GM21367 (cell line): ENCODE data around the gene B4GAT1.
"Not testable (repeated sequence)": the region's sequence is repeated elsewhere in the genome, so short reads cannot be mapped to it uniquely, and the experiment has no call there.

Experiments used
- ATAC-seq: cut with Tn5 transposase; IDR thresholded peaks from one replicate; pipeline ENCODE4 v1.9.1; 2021; ENCODE audit not compliant: unreplicated experiment

B4GAT1 gene

GRCh38 chr11:66363805-66364535 lies 16.5 kb upstream of the B4GAT1 start:
- ATAC-seq = no peak

DNA sequence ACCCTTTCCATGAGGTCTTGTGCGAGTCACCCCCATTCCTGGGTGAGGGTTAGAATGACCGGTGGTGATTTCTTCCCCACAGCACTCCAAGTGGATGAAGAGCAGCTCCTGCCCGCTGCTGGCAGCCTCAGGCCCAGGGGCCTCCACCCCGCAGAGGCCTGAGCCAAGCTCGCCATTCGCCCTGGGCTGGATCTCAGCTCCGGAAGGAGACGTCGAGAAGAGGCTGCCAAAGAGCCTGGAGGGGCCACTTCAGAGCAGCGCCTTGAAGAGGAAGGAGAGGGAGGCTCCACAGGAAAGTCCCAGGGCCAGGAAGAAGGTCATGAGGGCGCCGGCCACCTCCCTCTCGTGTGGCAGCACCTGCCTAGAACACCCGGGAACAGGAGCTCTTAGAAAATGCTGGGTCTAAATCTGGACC lies 15.8 kb upstream of the B4GAT1 start:
- ATAC-seq = no peak

DNA sequence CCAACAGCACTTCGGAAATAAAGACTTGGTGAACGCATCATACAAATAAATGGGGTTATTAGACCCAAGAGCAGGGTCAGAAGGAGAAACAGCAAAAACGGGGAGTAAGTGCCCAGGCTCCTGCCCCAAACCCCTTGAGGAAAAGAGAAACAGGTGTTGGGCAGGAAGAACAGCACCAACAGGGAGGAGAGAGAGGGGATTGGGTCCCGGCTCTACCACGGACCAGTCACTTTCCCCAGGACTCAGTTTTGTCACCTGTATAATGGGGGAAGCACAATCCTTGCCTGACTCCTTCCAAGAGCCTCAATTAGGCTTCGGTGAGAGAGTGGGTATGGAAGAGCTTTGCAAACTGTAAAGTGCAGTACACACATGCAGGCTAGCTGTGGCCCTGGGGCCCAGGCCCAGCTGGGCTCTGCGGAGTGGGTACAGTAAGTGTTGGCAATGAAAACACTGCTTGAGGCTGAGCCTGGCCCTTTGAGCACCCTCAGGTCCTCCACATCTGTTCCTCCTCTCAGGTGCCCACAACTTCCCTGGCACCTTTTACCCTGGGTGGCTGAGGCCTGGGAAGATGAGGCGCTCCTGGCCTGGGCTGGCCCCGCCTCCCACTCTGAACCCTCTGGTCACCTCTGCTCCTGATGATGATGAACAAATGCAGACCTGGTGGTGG lies 15.2 kb upstream of the B4GAT1 start:
- no peak for ATAC-seq

DNA sequence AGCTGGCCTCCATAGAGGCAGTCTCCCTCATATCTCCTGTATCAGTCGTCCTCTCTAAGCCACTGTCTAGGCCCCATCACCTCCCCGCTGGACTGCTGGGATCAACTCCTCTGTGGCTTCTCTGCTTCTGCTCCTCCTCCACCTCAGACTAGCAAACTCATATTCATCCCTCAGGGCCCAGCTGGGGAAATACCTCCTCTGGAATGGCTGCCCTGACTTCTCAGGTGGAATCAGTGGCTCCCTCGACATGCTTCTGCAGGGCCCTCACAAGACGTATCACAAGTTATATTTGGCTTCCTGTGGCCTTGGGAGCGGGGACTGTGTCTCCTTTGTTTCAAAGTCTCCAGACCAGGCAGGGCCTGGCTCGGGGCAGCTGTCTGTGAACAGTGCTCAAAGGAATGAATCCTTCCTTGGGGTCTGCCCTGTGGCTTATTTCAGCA lies 14.1 kb upstream of the B4GAT1 start:
- no peak for ATAC-seq

DNA sequence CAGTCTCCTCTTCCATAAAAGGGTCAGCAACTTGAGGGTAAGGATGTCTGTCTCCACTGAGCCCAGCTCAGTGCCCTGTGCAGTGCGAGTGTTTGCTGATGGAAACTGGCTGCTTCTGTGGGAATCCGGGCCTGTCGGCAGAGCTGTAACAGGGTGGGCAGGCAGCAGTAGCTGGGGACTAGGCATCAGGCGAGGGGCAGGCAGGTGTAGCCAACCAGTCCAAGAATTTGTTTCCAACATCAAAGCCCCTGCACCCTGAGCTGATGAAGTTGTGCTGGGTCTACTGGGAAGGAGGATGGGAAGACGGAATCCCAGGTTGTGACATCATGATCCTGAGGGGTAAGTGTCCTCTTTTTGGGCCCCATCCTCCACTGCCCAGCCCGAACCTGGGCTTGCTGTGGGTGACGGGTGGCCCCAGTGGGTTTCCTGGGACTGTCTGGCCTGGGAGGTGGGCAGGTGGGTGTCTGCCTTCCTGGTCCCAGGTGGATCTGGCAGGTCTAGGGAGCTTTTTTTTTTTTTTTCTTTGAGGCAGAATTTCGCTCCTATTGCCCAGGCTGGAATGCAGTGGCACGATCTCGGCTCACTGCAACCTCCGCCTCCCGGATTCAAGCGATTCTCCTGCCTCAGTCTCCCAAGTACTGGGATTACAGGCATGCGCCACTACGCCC lies 13.1 kb upstream of the B4GAT1 start:
- no peak for ATAC-seq

- ATAC-seq = no peak
These were observed 12.2 kb upstream of the B4GAT1 start for GRCh38 chr11:66359662-66360087.

DNA sequence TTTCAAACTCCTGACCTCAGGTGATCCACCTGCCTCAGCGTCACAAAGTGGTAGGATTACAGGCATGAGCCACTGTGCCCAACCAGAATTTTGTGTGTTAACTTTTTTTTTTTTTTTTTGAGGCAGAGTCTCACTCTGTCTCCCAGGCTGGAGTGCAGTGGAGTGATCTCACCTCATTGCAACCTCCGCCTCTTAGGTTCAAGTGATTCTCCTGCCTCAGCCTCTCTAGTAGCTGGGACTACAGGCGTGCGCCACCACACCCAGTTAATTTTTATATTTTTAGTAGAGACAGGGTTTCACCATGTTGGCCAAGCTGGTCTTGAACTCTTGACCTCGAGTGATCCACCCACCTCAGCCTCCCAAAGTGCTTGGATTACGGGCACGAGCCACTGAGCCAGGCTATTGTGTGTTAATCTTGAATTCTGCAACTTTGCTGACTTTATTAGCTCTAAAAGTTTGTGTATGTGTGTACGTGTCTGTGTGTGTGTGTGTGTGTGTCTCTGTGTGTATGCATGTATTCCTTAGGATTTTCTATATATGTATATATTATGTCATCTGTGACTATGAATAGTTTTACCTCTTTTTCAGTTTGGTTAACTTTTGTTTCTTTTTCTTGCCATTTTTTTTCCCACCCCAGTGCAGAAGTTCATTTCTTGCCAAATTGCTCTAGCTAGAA lies 3.3 kb upstream of the B4GAT1 start:
- ATAC-seq = not testable (repeated sequence)

DNA sequence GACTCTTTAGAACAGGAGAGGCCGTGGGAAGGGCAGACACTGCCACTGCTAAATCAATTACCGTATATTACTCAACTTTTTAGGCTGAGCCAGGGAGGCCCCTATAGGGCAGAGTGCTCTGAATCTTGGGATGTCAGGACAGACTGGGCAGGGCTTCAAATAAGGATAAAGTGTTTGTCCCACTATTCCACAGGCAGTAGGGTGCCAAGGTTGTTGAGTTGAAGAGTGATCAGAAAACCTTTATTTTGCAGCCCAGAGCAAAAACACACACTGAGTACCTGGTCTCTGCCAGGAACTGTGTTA lies 1.6 kb upstream of the B4GAT1 start:
- no peak for ATAC-seq

- no peak for ATAC-seq
These were observed 679 bp downstream of the B4GAT1 start for GRCh38 chr11:66346476-66347424.

DNA sequence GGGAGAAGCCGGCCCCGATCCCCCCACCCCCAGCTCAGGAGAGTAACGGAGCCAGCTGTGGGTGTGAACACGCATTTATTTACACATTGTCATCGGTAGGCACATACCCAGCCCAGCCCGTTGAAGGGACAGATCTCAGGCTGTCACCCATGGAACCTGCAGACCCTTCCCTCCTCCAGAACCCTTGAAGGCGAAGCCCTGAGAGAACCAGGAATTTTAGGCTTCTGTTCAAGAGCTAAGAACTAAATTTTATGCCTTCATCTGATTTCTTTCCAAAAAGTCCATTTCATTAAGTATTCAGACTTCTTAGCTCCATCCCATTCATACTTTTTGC lies 2.1 kb downstream of the B4GAT1 start:
- ATAC-seq = no peak

DNA sequence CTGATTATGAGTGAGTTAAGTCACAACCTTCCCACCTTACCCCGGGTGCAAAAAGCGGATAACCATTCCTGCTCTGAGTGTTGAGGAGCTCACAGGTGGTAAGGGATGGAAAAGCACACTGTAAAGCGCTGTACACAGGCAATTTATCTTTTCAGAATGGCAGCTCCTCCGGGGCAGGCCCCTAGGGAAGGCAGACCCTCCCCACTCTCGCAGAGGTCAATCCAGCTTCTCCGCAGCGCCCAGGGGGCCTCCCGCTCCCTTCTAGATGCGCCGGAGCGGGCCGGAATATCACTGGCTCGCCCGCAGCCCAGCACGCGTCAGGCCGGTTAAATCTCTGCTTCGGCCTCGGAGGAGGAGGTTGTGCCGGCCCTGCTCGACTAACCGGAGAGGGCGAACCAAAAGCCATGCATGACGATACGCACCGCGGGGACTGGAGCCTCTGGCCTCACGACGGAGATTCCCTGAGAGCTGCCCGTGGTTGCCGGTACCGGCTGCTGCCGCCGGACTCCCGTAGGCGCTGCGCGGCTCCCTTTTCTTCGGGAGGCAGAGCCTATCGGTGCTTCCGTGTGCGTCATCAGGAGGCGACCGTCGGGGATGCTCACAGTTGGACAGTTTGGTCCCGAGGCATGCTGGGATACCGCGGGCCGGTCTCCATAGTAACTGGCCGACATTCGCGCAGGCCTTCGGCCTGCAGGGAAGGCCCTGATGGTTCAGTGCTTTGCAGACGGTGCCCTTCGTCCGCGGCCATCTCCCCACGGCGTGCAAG lies 2.7 kb downstream of the B4GAT1 start, which contains the start of gene BRMS1:
Gene BRMS1, minus strand, starts transcription at position 555 of the 766 bp plus-strand sequence. CDS start 2,870 bp downstream, outside the sequence.
- ATAC-seq = peak; percentile 56

GRCh38 chr11:66343176-66343575 lies 4.3 kb downstream of the B4GAT1 start:
- ATAC-seq = no peak

- ATAC-seq = no peak
These were observed 5.8 kb downstream of the B4GAT1 start for GRCh38 chr11:66341502-66342126.

- no peak for ATAC-seq
These were observed 6.6 kb downstream of the B4GAT1 start for GRCh38 chr11:66340596-66341501.

DNA sequence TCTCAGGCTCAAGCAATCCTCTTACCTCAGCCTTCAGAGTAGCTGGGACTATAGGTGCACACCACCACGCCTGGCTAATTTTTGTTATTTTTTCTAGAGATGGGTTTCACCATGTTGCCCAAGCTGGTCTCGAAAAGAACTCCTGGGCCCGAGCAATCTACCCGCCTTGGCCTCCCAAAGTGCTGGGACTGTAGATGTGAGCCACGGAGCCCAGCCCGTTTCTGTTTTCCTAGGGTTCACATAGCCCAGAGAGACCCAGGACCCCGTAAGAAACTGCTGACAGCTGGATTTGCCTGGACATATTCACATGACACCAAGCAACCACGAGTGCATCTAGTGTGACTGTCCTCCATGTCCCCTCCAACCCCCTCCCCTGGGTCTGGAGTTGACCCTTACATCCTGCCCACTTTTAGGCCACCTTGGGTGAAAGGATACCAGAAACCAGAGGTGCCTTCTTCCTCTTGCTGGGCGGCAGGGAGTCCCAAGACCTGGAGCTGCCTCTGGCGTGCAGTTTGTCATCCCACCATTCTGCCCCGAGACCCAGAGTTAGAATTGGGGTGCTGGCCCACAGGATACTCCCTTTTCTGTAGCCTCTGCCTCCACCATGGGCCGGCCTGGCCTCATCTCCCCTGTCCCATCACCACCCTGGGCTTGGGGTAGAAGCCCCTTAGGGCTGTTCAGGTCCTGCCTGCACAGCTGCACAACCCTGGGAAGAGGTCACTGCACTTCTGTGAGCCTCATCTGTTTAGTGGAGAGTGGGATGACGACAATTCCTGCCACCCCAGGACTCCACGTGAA lies 7.5 kb downstream of the B4GAT1 start:
- ATAC-seq = no peak

- ATAC-seq = no peak
These were observed 8.2 kb downstream of the B4GAT1 start for GRCh38 chr11:66339162-66339675.
